GM18502 (cell line): ENCODE data around the gene SPARCL1.
"Not testable (repeated sequence)": the region's sequence is repeated elsewhere in the genome, so short reads cannot be mapped to it uniquely, and the experiment has no call there.

Source experiments
- ATAC-seq: cut with Tn5 transposase; IDR thresholded peaks from one replicate; pipeline ENCODE4 v1.9.1; 2021; ENCODE audit warnings: mild to moderate bottlenecking; ENCODE audit not compliant: unreplicated experiment, poor library complexity

SPARCL1 gene

GRCh38 chr4:87462102-87462501, 67.1 kb downstream of the SPARCL1 start:
- no peak for ATAC-seq

GRCh38 chr4:87461281-87461700, 67.9 kb downstream of the SPARCL1 start:
- peak; percentile 58 for ATAC-seq

DNA sequence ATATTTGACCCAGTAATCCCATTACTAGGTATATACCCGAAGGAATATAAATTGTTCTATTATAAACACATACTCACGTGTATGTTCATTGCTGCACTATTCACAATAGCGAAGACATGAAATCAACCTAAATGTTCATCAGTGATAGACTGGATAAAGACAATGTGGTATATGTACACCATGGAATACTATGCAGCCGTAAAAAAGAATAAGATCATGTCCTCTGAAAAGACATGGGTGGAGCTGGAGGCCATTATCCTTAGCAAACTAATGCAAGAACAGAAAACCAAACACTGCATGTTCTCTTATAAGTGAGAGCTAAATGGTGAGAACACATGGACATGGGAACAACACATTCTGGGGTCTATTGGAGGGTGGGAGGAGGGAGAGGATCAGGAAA, 70.3 kb downstream of the SPARCL1 start:
- ATAC-seq, result no peak

- no peak for ATAC-seq
Observed at GRCh38 chr4:87451537-87451936, 77.6 kb downstream of the SPARCL1 start.

GRCh38 chr4:87446375-87446774, 82.8 kb downstream of the SPARCL1 start:
- not testable (repeated sequence) for ATAC-seq

- ATAC-seq, result no peak
Observed at GRCh38 chr4:87445964-87446363, 83.2 kb downstream of the SPARCL1 start.

DNA sequence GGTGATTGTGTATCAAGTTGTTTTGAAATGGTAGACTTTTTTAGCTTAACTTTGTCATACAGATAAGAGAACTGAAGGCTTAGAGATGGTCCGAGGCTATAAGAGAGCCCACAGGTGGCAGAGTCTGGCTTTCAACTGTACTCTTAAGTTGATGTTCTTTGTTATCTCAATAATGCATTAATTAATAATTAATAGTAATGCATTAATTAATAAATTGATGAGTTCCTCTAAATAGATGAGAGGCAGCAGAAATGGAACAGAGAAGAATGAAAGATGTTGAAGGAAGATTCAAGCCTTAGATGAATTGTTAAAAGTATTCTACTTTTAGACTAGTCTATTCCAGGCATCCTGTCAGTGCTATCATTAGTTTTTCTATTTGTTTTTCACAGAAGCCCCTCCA, 84.4 kb downstream of the SPARCL1 start:
- ATAC-seq, result no peak

- ATAC-seq, result no peak
Observed at GRCh38 chr4:87442889-87443288, 86.3 kb downstream of the SPARCL1 start.

- ATAC-seq, result no peak
Observed at GRCh38 chr4:87433342-87433741, 95.8 kb downstream of the SPARCL1 start.

DNA sequence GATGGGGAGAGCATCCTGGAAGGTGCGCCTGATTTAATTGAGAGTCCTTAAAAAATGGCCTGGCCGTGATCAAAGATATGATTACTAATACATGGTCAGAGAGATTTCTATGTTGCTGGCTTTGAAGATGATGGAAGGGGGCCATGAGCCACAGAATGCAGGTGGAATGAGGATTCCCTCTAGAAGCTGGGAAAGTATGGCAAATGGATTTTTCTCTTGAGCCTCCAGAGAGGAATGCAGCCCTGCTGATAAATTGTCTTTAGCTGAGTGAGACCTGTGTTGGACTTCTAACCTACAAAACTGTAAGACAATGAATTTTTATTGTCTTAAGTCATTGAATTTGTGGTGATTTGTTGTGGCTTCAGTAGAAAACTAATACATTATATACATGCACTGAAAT, 99.1 kb downstream of the SPARCL1 start:
- ATAC-seq, result no peak

DNA sequence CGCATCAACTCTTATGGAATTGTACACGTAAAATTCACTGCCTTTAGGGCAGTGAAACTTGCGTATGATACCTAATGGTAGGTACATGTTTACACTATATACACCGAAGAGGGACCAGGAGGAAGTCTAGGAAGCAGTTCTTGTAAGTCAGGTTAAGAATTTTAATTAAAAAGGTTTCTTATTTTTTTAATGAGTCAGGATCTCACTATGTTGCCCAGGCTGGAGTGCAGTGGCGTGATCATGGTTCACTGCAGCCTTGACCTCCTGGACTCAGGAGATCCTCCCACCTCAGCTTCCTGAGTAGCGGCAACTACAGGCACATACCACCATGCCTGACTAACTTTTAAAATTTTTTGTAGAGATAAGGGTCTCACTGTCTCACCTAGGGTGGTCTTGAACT, 100.2 kb downstream of the SPARCL1 start:
- no peak for ATAC-seq

DNA sequence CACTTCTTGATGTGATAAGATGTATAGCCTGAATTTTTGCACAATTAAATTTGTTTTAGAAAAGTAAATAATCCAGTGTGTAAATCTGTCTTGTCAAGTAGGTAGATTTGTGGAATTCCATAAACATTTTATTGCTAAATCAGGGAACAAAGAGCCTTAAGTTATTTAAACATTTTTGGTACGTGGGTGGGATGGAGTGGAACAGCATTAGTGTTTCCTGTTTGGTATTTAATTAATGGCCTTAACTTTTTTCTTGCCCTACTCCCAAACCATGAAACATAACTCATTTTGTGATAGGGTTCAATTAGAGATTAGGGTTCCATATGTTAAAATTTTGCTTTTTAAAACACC, 101.7 kb downstream of the SPARCL1 start:
- no peak for ATAC-seq

- no peak for ATAC-seq
Observed at GRCh38 chr4:87426865-87427517, 102.2 kb downstream of the SPARCL1 start.

- ATAC-seq, result no peak
Observed at GRCh38 chr4:87425711-87426110, 103.5 kb downstream of the SPARCL1 start.

DNA sequence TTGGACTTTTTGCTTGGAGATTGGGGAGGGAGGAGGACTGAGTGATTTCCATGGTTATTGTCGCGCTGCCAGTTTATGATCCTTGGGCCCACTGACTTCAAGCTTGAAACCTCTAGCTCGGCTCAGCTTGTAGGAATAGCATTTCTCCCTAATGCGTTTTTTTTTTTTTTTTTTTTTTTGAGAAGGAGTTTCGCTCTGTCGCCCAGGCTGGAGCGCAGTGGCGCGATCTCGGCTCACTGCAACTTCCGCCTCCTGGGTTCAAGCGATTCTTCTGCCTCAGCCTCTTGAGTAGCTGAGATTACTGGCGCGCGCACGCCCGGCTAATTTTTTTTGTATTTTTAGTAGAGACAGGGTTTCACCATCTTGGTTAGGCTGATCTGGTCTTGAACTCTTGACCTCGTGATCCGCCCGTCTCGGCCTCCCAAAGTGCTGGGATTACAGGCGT, 105.1 kb downstream of the SPARCL1 start:
- ATAC-seq, result not testable (repeated sequence)
